GM18526 (cell line): ENCODE data around the gene PARD3.

Source experiments
- POLR2A ChIP-seq: IDR thresholded peaks from 3 replicates; pipeline ENCODE4 v1.6.1; 2011; ENCODE audit not compliant: insufficient read length; ENCODE audit errors: extremely low read depth

The PARD3 gene

GRCh38 chr10:34791228-34791627 is 23.9 kb downstream of the PARD3 start:
- TF ChIP-seq POLR2A, result no peak

- no peak for TF ChIP-seq POLR2A
These were observed 25.1 kb downstream of the PARD3 start for GRCh38 chr10:34789966-34790506.

GRCh38 chr10:34786464-34786863 is 28.6 kb downstream of the PARD3 start:
- no peak for TF ChIP-seq POLR2A

GRCh38 chr10:34781711-34782110 is 33.4 kb downstream of the PARD3 start:
- TF ChIP-seq POLR2A, result no peak

- TF ChIP-seq POLR2A, result no peak
These were observed 34.2 kb downstream of the PARD3 start for GRCh38 chr10:34780818-34781380.

GRCh38 chr10:34778237-34778636 is 36.9 kb downstream of the PARD3 start:
- TF ChIP-seq POLR2A, result no peak

- no peak for TF ChIP-seq POLR2A
These were observed 38.9 kb downstream of the PARD3 start for GRCh38 chr10:34776090-34776690.

- TF ChIP-seq POLR2A, result no peak
These were observed 40.0 kb downstream of the PARD3 start for GRCh38 chr10:34775044-34775637.

GRCh38 chr10:34773636-34774630 is 41.2 kb downstream of the PARD3 start:
- no peak for TF ChIP-seq POLR2A

- no peak for TF ChIP-seq POLR2A
These were observed 43.6 kb downstream of the PARD3 start for GRCh38 chr10:34771525-34771924.

- no peak for TF ChIP-seq POLR2A
These were observed 44.0 kb downstream of the PARD3 start for GRCh38 chr10:34771106-34771505.

- no peak for TF ChIP-seq POLR2A
These were observed 45.2 kb downstream of the PARD3 start for GRCh38 chr10:34769899-34770298.

- no peak for TF ChIP-seq POLR2A
These were observed 46.1 kb downstream of the PARD3 start for GRCh38 chr10:34768972-34769330.

- TF ChIP-seq POLR2A, result no peak
These were observed 46.7 kb downstream of the PARD3 start for GRCh38 chr10:34768261-34768971.
